Gastroesophageal sphincter (tissue), 3 donors: Measurements from ENCODE around the gene CORIN.

Source experiments
- POLR2A ChIP-seq, 2 donors: fragments of 450-650 bp; IDR thresholded peaks; one replicate each; pipeline ENCODE4 v1.6.1; 2017; ENCODE audit warnings: antibody characterized with exemption in 2 of 2, mild to moderate bottlenecking in 2 of 2, moderate library complexity in 1 of 2
- TF ChIP-seq, protein P1 (sequence below), 4 experiments: fragments of 200-600 bp in 2 of 4; fragments of 450-650 bp in 2 of 4; sonication (generic) in 1 of 4; IDR thresholded peaks; one replicate each; pipeline ENCODE4 v1.5.1; 2017 to 2019; ENCODE audit warnings: antibody characterized with exemption in 4 of 4, mild to moderate bottlenecking in 2 of 4, moderate library complexity in 2 of 4

DNA sequence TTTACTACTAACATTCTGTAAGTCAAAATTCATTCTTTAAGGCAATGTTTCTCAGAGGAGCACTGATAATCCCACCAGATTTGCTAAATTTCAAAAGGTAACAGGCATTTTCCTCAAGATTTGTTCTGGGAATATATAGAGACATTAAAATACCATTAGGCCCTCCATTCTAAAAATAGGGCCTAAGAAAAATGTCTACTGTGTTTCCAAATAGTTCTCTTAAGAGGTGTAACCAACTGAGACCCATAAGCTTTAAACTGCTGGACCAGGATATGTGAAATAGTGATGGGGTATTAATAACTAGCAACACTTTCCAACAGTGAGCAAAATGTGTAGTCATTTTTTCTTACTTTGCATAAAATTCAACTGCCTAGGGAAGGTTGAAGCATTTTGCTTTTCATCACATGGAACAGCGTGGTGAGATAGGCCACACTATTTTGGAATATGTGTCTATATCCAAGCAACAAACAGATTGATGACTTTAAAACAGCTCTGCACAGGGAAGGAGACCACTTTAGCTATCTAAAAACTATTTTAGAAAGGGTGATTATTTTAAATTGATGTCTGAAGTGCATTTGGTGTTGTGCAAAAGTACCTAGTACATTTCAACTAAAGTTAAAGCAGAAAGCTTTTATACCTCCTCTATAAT is 89.9 kb downstream of the CORIN start:
- TF ChIP-seq, protein P1, sequence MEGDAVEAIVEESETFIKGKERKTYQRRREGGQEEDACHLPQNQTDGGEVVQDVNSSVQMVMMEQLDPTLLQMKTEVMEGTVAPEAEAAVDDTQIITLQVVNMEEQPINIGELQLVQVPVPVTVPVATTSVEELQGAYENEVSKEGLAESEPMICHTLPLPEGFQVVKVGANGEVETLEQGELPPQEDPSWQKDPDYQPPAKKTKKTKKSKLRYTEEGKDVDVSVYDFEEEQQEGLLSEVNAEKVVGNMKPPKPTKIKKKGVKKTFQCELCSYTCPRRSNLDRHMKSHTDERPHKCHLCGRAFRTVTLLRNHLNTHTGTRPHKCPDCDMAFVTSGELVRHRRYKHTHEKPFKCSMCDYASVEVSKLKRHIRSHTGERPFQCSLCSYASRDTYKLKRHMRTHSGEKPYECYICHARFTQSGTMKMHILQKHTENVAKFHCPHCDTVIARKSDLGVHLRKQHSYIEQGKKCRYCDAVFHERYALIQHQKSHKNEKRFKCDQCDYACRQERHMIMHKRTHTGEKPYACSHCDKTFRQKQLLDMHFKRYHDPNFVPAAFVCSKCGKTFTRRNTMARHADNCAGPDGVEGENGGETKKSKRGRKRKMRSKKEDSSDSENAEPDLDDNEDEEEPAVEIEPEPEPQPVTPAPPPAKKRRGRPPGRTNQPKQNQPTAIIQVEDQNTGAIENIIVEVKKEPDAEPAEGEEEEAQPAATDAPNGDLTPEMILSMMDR (IDR thresholded peaks at IDR 0.05): no peak
- TF ChIP-seq POLR2A (IDR thresholded peaks at IDR 0.05): no peak
